HG03520 (cell line): ENCODE results near the gene SNORC.
"Not testable (repeated sequence)": the region's sequence is repeated elsewhere in the genome, so short reads cannot be mapped to it uniquely, and the experiment has no call there.

ENCODE experiments used
- ATAC-seq: cut with Tn5 transposase; IDR thresholded peaks from one replicate; pipeline ENCODE4 v1.9.1; 2021; ENCODE audit warnings: mild to moderate bottlenecking, moderate library complexity; ENCODE audit not compliant: unreplicated experiment

SNORC gene

GRCh38 chr2:232870018-232870765 is at the start of gene SNORC:
SNORC (plus strand) TSS chr2:232870264; CDS start chr2:232870342, 78 bp downstream.
- ATAC-seq = no peak

- no peak for ATAC-seq
These were observed 40.1 kb upstream of the SNORC start for GRCh38 chr2:232829988-232830387.

GRCh38 chr2:232831496-232831895 is 38.6 kb upstream of the SNORC start:
- no peak for ATAC-seq

- no peak for ATAC-seq
These were observed 36.2 kb upstream of the SNORC start for GRCh38 chr2:232833830-232834229.

- ATAC-seq = no peak
These were observed 34.3 kb upstream of the SNORC start for GRCh38 chr2:232835687-232836208.

- ATAC-seq = no peak
These were observed 33.1 kb upstream of the SNORC start for GRCh38 chr2:232836934-232837333.

GRCh38 chr2:232838406-232838874 is 31.6 kb upstream of the SNORC start:
- no peak for ATAC-seq

- no peak for ATAC-seq
These were observed 30.5 kb upstream of the SNORC start for GRCh38 chr2:232839411-232840079.

- ATAC-seq = no peak
These were observed 27.4 kb upstream of the SNORC start for GRCh38 chr2:232842689-232843088.

GRCh38 chr2:232843834-232844233 is 26.2 kb upstream of the SNORC start:
- ATAC-seq = no peak

GRCh38 chr2:232846055-232846454 is 24.0 kb upstream of the SNORC start:
- no peak for ATAC-seq

GRCh38 chr2:232850039-232850438 is 20.0 kb upstream of the SNORC start:
- no peak for ATAC-seq

GRCh38 chr2:232852081-232852480 is 18.0 kb upstream of the SNORC start:
- ATAC-seq = not testable (repeated sequence)

- ATAC-seq = no peak
These were observed 17.4 kb upstream of the SNORC start for GRCh38 chr2:232852676-232853075.

GRCh38 chr2:232854082-232854481 is 16.0 kb upstream of the SNORC start:
- no peak for ATAC-seq

GRCh38 chr2:232857158-232857563 is 12.9 kb upstream of the SNORC start:
- no peak for ATAC-seq

- no peak for ATAC-seq
These were observed 10.6 kb upstream of the SNORC start for GRCh38 chr2:232859385-232859916.

GRCh38 chr2:232860593-232861241 is 9.3 kb upstream of the SNORC start:
- ATAC-seq = no peak

GRCh38 chr2:232861353-232861752 is 8.7 kb upstream of the SNORC start:
- no peak for ATAC-seq

GRCh38 chr2:232863996-232864395 is 6.1 kb upstream of the SNORC start:
- no peak for ATAC-seq

- no peak for ATAC-seq
These were observed 4.9 kb upstream of the SNORC start for GRCh38 chr2:232865165-232865564.
